H1 (cell line): ENCODE measurements around the gene LAMC3. TPM values are rescaled to one million over a fixed set of nuclear protein-coding genes. Genes with fewer than 3 reads are reported as not detected.
A peak's percentile ranks its signal among the peaks of the same experiment; 100 is the strongest.

Experiments
- CTCF ChIA-PET: fragments of 300-600 bp; sonication (Branson Sonifier 250); formaldehyde crosslinking; loops from one replicate; lab custom pipeline; 2021; ENCODE audit not compliant: partially characterized antibody; lab: Charles Lee
- POLR2A ChIA-PET: fragments of 300-600 bp; sonication (Branson Sonifier 250); formaldehyde crosslinking; loops from one replicate; lab custom pipeline; 2021; ENCODE audit warnings: inconsistent platforms; ENCODE audit not compliant: partially characterized antibody; lab: Charles Lee
- DNase-seq, 2 experiments: peaks; one replicate each; pipeline versions ENCODE4 v3.0.0 to v3.0.0-alpha.2; 2010 to 2022; ENCODE audit warnings: low spot score in 2 of 2, low read depth in 1 of 2, mixed read lengths in 1 of 2
- FAIRE-seq: peaks from 2 replicates; lab custom pipeline; 2011; peaks lifted over from hg19 to GRCh38; lab: Jason Lieb, UNC
- H2AFZ ChIP-seq: 2 replicates; pipeline ENCODE4 v1.8.1; 2012; ENCODE audit warnings: low read length, inconsistent platforms
- H2AK5ac ChIP-seq: 2 replicates; pipeline ENCODE4 v1.6.1; 2013; ENCODE audit warnings: low read depth, low read length
- H2BK120ac ChIP-seq: replicated peaks from 2 replicates; pipeline ENCODE3; 2013; ENCODE audit warnings: low read depth, low read length, inconsistent platforms
- H2BK12ac ChIP-seq: 2 replicates; pipeline ENCODE4 v1.6.1; 2013; ENCODE audit warnings: low read depth, low read length
- H2BK15ac ChIP-seq: 2 replicates; pipeline ENCODE4 v1.6.1; 2013; ENCODE audit warnings: low read length
- H2BK20ac ChIP-seq: 2 replicates; pipeline ENCODE4 v1.6.1; 2013; ENCODE audit warnings: low read length
- H2BK5ac ChIP-seq: 2 replicates; pipeline ENCODE4 v1.6.1; 2013; ENCODE audit warnings: low read depth, low read length
- H3K14ac ChIP-seq: 2 replicates; pipeline ENCODE4 v1.6.1; 2013; ENCODE audit warnings: inconsistent platforms; ENCODE audit not compliant: insufficient read length
- H3K18ac ChIP-seq: 2 replicates; pipeline ENCODE4 v1.6.1; 2013; ENCODE audit warnings: low read length; ENCODE audit errors: extremely low read depth
- H3K23ac ChIP-seq: 2 replicates; pipeline ENCODE4 v1.6.1; 2013; ENCODE audit warnings: inconsistent platforms; ENCODE audit not compliant: insufficient read length
- H3K23me2 ChIP-seq: 2 replicates; pipeline ENCODE4 v1.6.1; 2013; ENCODE audit warnings: low read depth, low read length
- H3K27ac ChIP-seq: 2 replicates; pipeline ENCODE4 v1.6.1; 2011; ENCODE audit warnings: low read depth, low read length, inconsistent platforms
- H3K27me3 ChIP-seq, 4 experiments: replicated peaks in 1 of 4; 1 replicate in 1 of 4; 2 replicates in 3 of 4; pipeline versions ENCODE4 v1.6.1 to v1.8.1; 2011 to 2013; ENCODE audit warnings: low read length in 3 of 4, mild to moderate bottlenecking in 3 of 4, inconsistent platforms in 2 of 4, mixed read lengths in 2 of 4, moderate library complexity in 1 of 4; ENCODE audit not compliant: control insufficient read depth in 3 of 4, insufficient read depth in 3 of 4; ENCODE audit errors: extremely low read depth in 1 of 4
- H3K36me3 ChIP-seq, 4 experiments: 2 replicates each; pipeline versions ENCODE4 v1.6.1 to v1.8.1; 2011 to 2013; ENCODE audit warnings: mild to moderate bottlenecking in 4 of 4, low read length in 3 of 4, moderate library complexity in 2 of 4, control low read depth in 1 of 4, inconsistent platforms in 1 of 4; ENCODE audit not compliant: insufficient read depth in 4 of 4, control insufficient read depth in 2 of 4
- H3K4ac ChIP-seq: replicated peaks from 2 replicates; pipeline ENCODE3; 2013; ENCODE audit warnings: low read length, low read depth, mixed read lengths, inconsistent platforms; ENCODE audit not compliant: insufficient read length
- H3K4me1 ChIP-seq, 4 experiments: replicated peaks in 1 of 4; 1 replicate in 1 of 4; 2 replicates in 3 of 4; pipeline versions ENCODE4 v1.6.1 to v1.8.1; 2011 to 2013; ENCODE audit warnings: low read length in 3 of 4, inconsistent platforms in 2 of 4, mixed read lengths in 1 of 4; ENCODE audit not compliant: insufficient read depth in 4 of 4, control insufficient read depth in 3 of 4
- H3K4me2 ChIP-seq, 2 experiments: 2 replicates each; pipeline versions ENCODE4 v1.6.1 to v1.8.1; 2011 to 2013; ENCODE audit warnings: low read depth in 2 of 2, low read length in 2 of 2, control low read depth in 1 of 2, inconsistent platforms in 1 of 2, mild to moderate bottlenecking in 1 of 2; ENCODE audit not compliant: insufficient read depth in 1 of 2
- H3K4me3 ChIP-seq, 4 experiments: fragments of 200-600, 300-600 bp in 1 of 4; sonication (generic), shearing (Covaris generic), sonication (Bioruptor Twin) in 1 of 4; 2 replicates each; pipeline versions ENCODE4 v1.5.1 to v1.8.1; 2011 to 2016; ENCODE audit warnings: low read length in 4 of 4, low read depth in 3 of 4, control low read depth in 2 of 4, inconsistent platforms in 2 of 4, mild to moderate bottlenecking in 2 of 4, mixed read lengths in 1 of 4, moderate library complexity in 1 of 4; ENCODE audit not compliant: insufficient read depth in 2 of 4; ENCODE audit errors: extremely low read depth in 1 of 4
- H3K56ac ChIP-seq: replicated peaks from 2 replicates; pipeline ENCODE3; 2013; ENCODE audit warnings: low read depth, mild to moderate bottlenecking, mixed read lengths, low read length, inconsistent platforms; ENCODE audit not compliant: insufficient read length
- H3K79me1 ChIP-seq: 2 replicates; pipeline ENCODE4 v1.6.1; 2013; ENCODE audit warnings: low read depth, low read length, control low read depth
- H3K79me2 ChIP-seq, 2 experiments: 2 replicates each; pipeline versions ENCODE4 v1.6.1 to v1.8.1; 2012 to 2013; ENCODE audit warnings: low read length in 2 of 2, mild to moderate bottlenecking in 2 of 2, inconsistent platforms in 1 of 2; ENCODE audit not compliant: insufficient read depth in 2 of 2, control insufficient read depth in 1 of 2
- H3K9ac ChIP-seq, 4 experiments: replicated peaks in 1 of 4; 1 replicate in 1 of 4; 2 replicates in 3 of 4; pipeline versions ENCODE4 v1.6.1 to v1.8.1; 2011 to 2013; ENCODE audit warnings: low read depth in 3 of 4, low read length in 3 of 4, control low read depth in 2 of 4, mild to moderate bottlenecking in 2 of 4, moderate library complexity in 2 of 4, inconsistent platforms in 1 of 4; ENCODE audit errors: extremely low read depth in 1 of 4
- H3K9me3 ChIP-seq, 2 experiments: 2 replicates each; pipeline versions ENCODE4 v1.6.1 to v1.8.1; 2012 to 2013; ENCODE audit warnings: mild to moderate bottlenecking in 2 of 2, moderate library complexity in 2 of 2, control low read depth in 1 of 2, inconsistent platforms in 1 of 2, low read depth in 1 of 2, low read length in 1 of 2, mixed read lengths in 1 of 2; ENCODE audit not compliant: insufficient read depth in 2 of 2
- H4K20me1 ChIP-seq, 2 experiments: replicated peaks in 1 of 2; 2 replicates each; pipeline versions ENCODE3 to v1.8.1; 2011 to 2013; ENCODE audit warnings: inconsistent platforms in 2 of 2, low read length in 2 of 2, mild to moderate bottlenecking in 1 of 2; ENCODE audit not compliant: insufficient read depth in 2 of 2, control insufficient read depth in 1 of 2
- H4K5ac ChIP-seq: 2 replicates; pipeline ENCODE4 v1.6.1; 2013; ENCODE audit warnings: low read length, low read depth, mixed read lengths, inconsistent platforms; ENCODE audit not compliant: insufficient read length
- H4K8ac ChIP-seq: 2 replicates; pipeline ENCODE4 v1.8.0; 2013; ENCODE audit warnings: mild to moderate bottlenecking, moderate library complexity, low read length, inconsistent platforms; ENCODE audit not compliant: insufficient read depth; ENCODE audit errors: extremely low read depth
- H4K91ac ChIP-seq: replicated peaks from 2 replicates; pipeline ENCODE3; 2013; ENCODE audit warnings: low read length, mixed read lengths, inconsistent platforms; ENCODE audit not compliant: insufficient read length
- HDAC6 ChIP-seq: IDR thresholded peaks from one replicate; pipeline ENCODE4 v1.7.1; 2012; ENCODE audit warnings: low read depth, mild to moderate bottlenecking, inconsistent platforms, low read length, moderate library complexity
- NANOG ChIP-seq: IDR thresholded peaks from 2 replicates; pipeline ENCODE4 v1.6.1; 2011; ENCODE audit warnings: low read length, low read depth, mild to moderate bottlenecking, inconsistent platforms; ENCODE audit not compliant: insufficient read depth, poor library complexity, severe bottlenecking
- WGBS, 2 experiments: shearing (Covaris generic) in 1 of 2; methylation state at CpG; one replicate each; pipeline versions ENCODE4 v1.1.6 to v1.1.7; 2013 to 2015; ENCODE audit warnings: low lambda C conversion rate in 2 of 2, mixed read lengths in 2 of 2, inconsistent platforms in 1 of 2, low coverage in 1 of 2, missing lambda C conversion rate in 1 of 2; ENCODE audit not compliant: insufficient replicate concordance in 2 of 2, insufficient coverage in 1 of 2, insufficient read length in 1 of 2; ENCODE audit errors: extremely low coverage in 1 of 2, missing lambda C conversion rate in 1 of 2; 5-methylcytosine and 5-hydroxymethylcytosine counted together
- polyA plus RNA-seq, 7 experiments: library from polyadenylated mRNA; depleted of rRNA in 3 of 7; stranded (reverse) in 5 of 7; unstranded in 2 of 7; fragments of >200 nt in 5 of 7; fragments of 200-250 nt in 2 of 7; gene quantifications; 1 replicate in 5 of 7; 2 replicates in 1 of 7; 4 replicates in 1 of 7; pipeline versions ENCODE4 v1.2.1 to v1.2.3, GENCODE V29; 2011 to 2013; ENCODE audit warnings: missing spikeins in 2 of 7, mixed read lengths in 2 of 7
- total RNA-seq: library from RNA; stranded (reverse); fragmentation: NEBNext Ultra II Directional; extraction: Animal tissue kit (Norgen Biotek cat#: 25700); gene quantifications from 2 replicates; pipeline ENCODE4 v1.2.1, GENCODE V29; 2021

LAMC3 gene
- total and polyA plus RNA-seq, 2 of the 8 experiments (the other 6 are each of a cell fraction or from before 2014, with no cell fraction given), result 9.3 to 12.3 TPM

DNA sequence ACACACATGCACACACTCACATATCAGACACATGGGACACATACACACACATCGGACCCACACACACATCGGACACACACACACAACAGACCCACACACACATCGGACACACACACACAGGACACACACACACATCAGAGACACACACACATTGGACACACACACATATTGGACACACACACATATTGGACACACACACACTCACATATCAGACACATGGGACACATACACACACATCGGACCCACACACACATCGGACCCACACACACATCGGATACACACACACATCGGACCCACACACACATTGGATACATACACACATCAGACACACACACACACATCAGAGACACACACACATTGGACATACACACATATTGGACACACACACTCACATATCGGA lies 12.8 kb upstream of the LAMC3 start:
- H4K20me1 ChIP-seq, result peaks cover under 1 to 7% of the 10 kb centered on the region in 2 experiments
- H2BK15ac ChIP-seq, result peak overlapping the region; percentile 95; the same call in 1 of the 2 replicates
- H2BK20ac ChIP-seq, result peak overlapping the region; percentile 40; the same call in 1 of the 2 replicates
- H3K4me1 ChIP-seq, result peaks cover 0 to 13% (median 4%) of the 10 kb centered on the region in 4 experiments; a peak in 4 of 7 replicates
- no peak overlapping the region for H4K91ac ChIP-seq
- no peak overlapping the region for H3K23ac ChIP-seq
- no peak overlapping the region for H3K27ac ChIP-seq
- no peak overlapping the region; the same call in 1 of the 2 replicates for H4K8ac ChIP-seq
- no peak overlapping the region for H3K14ac ChIP-seq
- H3K27me3 ChIP-seq, result peaks cover 0 to 9% (median 4%) of the 10 kb centered on the region in 4 experiments; a peak in 3 of 7 replicates
- H3K9me3 ChIP-seq, result no peaks in the 10 kb centered on the region
- peak overlapping the region; percentile 63; the same call in 1 of the 2 replicates for H3K18ac ChIP-seq
- no peak overlapping the region for H2BK120ac ChIP-seq
- no peak for DNase-seq
- H2BK5ac ChIP-seq, result peak overlapping the region; percentile 91
- H4K5ac ChIP-seq, result no peak overlapping the region
- POLR2A ChIA-PET, result interaction anchor here (0.8 to 1.3 kb wide), 2 partner anchors 53 to 88 kb away, joined by 3 read pairs; no protein-coding TSS in a partner anchor
- no peak overlapping the region for H3K9ac ChIP-seq
- no peaks in the 10 kb centered on the region for H3K79me1 ChIP-seq
- H3K4me3 ChIP-seq, result no peak overlapping the region
- no peaks in the 10 kb centered on the region for H3K79me2 ChIP-seq
- CTCF ChIA-PET, result interaction anchor here (0.6 to 9.1 kb wide), 9 partner anchors 15 to 296 kb away, joined by 3 to 69 read pairs (median 4); no protein-coding TSS in a partner anchor
- H2AK5ac ChIP-seq, result peak overlapping the region; percentile 96
- FAIRE-seq, result no peak
- peak overlapping the region; percentile 50 for H3K56ac ChIP-seq
- no peak overlapping the region for H3K4me2 ChIP-seq
- H3K36me3 ChIP-seq, result no peaks in the 10 kb centered on the region
- H3K4ac ChIP-seq, result no peak overlapping the region
- H2AFZ ChIP-seq, result no peak overlapping the region
- H2BK12ac ChIP-seq, result peak overlapping the region; percentile 97; the same call in 1 of the 2 replicates
- WGBS, 2 experiments, result 89% methylated on average over 8 of the region's 8 CpGs; no CpG with 5 or more reads in 1 of the 2 experiments
- peaks cover 7% of the 10 kb centered on the region; the same call in 1 of the 2 replicates for H3K23me2 ChIP-seq
- TF ChIP-seq HDAC6, result no peak
- no peak for TF ChIP-seq NANOG
